Thyroid gland (tissue), 4 donors: ENCODE results near the gene SH3BGRL3.

Experiments used
- POLR2A ChIP-seq, 2 donors: fragments of 450-650 bp; IDR thresholded peaks; one replicate each; pipeline ENCODE4 v1.6.1; 2017; ENCODE audit warnings: antibody characterized with exemption in 2 of 2, mild to moderate bottlenecking in 2 of 2, moderate library complexity in 1 of 2
- TF ChIP-seq, protein P1 (sequence below), 6 experiments: fragments of 200-600 bp in 3 of 6; fragments of 450-650 bp in 3 of 6; sonication (generic) in 3 of 6; IDR thresholded peaks; one replicate each; pipeline ENCODE4 v1.5.1; 2016 to 2019; ENCODE audit warnings: antibody characterized with exemption in 6 of 6, mild to moderate bottlenecking in 2 of 6, inconsistent platforms in 1 of 6, moderate library complexity in 1 of 6

DNA sequence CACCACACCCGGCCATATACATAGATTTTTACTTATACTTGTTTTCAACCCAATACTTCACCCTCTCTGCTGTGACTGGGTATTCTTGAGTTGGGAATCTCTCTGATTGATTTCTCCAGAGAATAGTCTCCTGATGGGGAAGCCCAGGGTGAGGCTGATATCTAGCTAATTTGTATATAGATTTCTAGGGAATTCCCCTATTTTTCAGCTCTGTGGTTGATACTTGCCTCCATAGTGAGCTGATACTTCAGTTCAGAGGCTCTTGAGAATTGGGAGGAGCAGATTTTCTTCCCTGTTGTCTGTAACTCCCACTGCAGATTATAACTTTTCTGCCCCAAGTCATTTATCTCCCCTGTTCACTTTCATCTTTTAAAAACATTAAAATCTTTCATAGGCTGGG is 14.5 kb upstream of the SH3BGRL3 start:
- TF ChIP-seq, protein P1, sequence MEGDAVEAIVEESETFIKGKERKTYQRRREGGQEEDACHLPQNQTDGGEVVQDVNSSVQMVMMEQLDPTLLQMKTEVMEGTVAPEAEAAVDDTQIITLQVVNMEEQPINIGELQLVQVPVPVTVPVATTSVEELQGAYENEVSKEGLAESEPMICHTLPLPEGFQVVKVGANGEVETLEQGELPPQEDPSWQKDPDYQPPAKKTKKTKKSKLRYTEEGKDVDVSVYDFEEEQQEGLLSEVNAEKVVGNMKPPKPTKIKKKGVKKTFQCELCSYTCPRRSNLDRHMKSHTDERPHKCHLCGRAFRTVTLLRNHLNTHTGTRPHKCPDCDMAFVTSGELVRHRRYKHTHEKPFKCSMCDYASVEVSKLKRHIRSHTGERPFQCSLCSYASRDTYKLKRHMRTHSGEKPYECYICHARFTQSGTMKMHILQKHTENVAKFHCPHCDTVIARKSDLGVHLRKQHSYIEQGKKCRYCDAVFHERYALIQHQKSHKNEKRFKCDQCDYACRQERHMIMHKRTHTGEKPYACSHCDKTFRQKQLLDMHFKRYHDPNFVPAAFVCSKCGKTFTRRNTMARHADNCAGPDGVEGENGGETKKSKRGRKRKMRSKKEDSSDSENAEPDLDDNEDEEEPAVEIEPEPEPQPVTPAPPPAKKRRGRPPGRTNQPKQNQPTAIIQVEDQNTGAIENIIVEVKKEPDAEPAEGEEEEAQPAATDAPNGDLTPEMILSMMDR (IDR thresholded peaks at IDR 0.05) = no peak
- no peak for TF ChIP-seq POLR2A (IDR thresholded peaks at IDR 0.05)
